NT2/D1 (cell line): ENCODE measurements around the gene BUD23.

ENCODE experiments used
- YY1 ChIP-seq: IDR thresholded peaks from 2 replicates; pipeline ENCODE4 v1.6.1; 2011; ENCODE audit not compliant: insufficient read length, insufficient read depth
- ZNF274 ChIP-seq: IDR thresholded peaks from 2 replicates; pipeline ENCODE4 v1.6.1; 2011; ENCODE audit warnings: mild to moderate bottlenecking, low read depth, low read length

- no peak for TF ChIP-seq YY1
- TF ChIP-seq ZNF274: no peak
Observed at GRCh38 chr7:73717991-73718405, 34.6 kb downstream of the BUD23 start.
